ENCODE results near the gene DDAH1. TPM values are rescaled to one million over a fixed set of nuclear protein-coding genes. Genes with fewer than 3 reads are reported as not detected.

The DDAH1 gene
- total and polyA plus RNA-seq, 2 of the 8 experiments (the other 6 are each of a cell fraction or from before 2014, with no cell fraction given): 22.8 to 54.5 TPM

DNA sequence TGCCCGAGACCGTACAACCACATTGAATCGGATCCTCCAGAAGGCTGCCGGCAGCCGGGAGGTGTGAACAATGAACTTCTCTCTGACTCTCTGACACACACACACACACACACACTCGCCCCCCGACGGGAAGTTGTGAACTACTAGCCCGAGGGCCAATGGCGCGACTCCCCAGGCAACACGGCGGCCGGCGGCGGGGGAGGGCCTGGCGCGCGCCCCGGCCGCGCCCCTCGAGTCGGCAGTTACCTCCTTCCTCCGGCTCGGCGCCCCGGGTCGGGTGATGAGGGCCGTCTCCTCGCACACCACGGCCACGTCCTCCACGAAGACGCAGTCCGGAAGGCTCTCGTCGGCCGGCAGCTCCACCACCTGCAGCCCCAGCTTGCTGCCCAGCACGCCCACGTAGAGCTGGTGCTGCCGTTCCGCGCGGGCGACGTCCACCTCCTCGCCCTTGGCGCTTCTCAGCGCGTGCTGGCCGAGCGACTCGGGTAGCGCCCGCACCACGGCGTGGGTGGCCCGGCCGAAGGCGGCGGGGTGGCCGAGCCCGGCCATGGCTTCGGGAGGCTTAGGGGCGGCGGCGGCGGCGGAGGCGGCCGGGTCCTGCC, 361 bp downstream of the DDAH1 start:
- Histone ChIP-seq H2BK5ac (ENCODE audit: low read depth, low read length) (peak overlapping the region; percentile 66; the same call in 1 of the 2 replicates), H2AFZ (ENCODE audit: low read length) (peak overlapping the region; percentile 26; the same call in 1 of the 2 replicates), H3K27me3 (replicated peaks in 1 of 4; ENCODE audit: control insufficient read depth in 3 of 4, extremely low read depth in 1 of 4, insufficient read depth in 3 of 4, low read length in 3 of 4) (peaks cover 0 to 23% (median 16%) of the 10 kb centered on the region in 4 experiments; a peak in 6 of 7 replicates), H3K9ac (replicated peaks in 1 of 4; ENCODE audit: extremely low read depth in 1 of 4, low read depth in 3 of 4, low read length in 3 of 4) (peak overlapping the region; percentile 35 to 59 (median 50); a peak in 6 of 7 replicates), H3K23ac (ENCODE audit: insufficient read length) (no peak overlapping the region), H3K14ac (ENCODE audit: insufficient read length) (no peak overlapping the region), H4K8ac (ENCODE audit: extremely low read depth, insufficient read depth, low read length) (peak overlapping the region; percentile 90), H4K5ac (ENCODE audit: insufficient read length, low read depth, low read length) (peak overlapping the region; percentile 55), H2BK12ac (ENCODE audit: low read depth, low read length) (peak overlapping the region; percentile 96; the same call in 1 of the 2 replicates), H3K36me3 (ENCODE audit: control insufficient read depth in 2 of 4, insufficient read depth in 4 of 4, low read length in 3 of 4) (no peaks in the 10 kb centered on the region), H3K4me3 (ENCODE audit: extremely low read depth in 1 of 4, insufficient read depth in 2 of 4, low read depth in 3 of 4, low read length in 4 of 4) (peak overlapping the region; percentile 62 to 87 (median 62)), H2BK15ac (ENCODE audit: low read length) (peak overlapping the region; percentile 99; the same call in 1 of the 2 replicates), H3K79me1 (ENCODE audit: low read depth, low read length) (no peaks in the 10 kb centered on the region; the same call in 1 of the 2 replicates), H3K79me2 (ENCODE audit: control insufficient read depth in 1 of 2, insufficient read depth in 2 of 2, low read length in 2 of 2) (peaks cover 0 to 16% of the 10 kb centered on the region in 2 experiments; a peak in 2 of 4 replicates), H2AK5ac (ENCODE audit: low read depth, low read length) (no peak overlapping the region), H3K27ac (ENCODE audit: low read depth, low read length) (no peak overlapping the region), H4K91ac (replicated peaks; ENCODE audit: insufficient read length, low read length) (peak overlapping the region; percentile 97), H3K9me3 (ENCODE audit: insufficient read depth in 2 of 2, low read depth in 1 of 2, low read length in 1 of 2) (no peaks in the 10 kb centered on the region), H3K56ac (replicated peaks; ENCODE audit: insufficient read length, low read depth, low read length) (no peak overlapping the region), H3K4me2 (ENCODE audit: insufficient read depth in 1 of 2, low read depth in 2 of 2, low read length in 2 of 2) (peak overlapping the region; percentile 97 to 99), H3K23me2 (ENCODE audit: low read depth, low read length) (peaks cover 13% of the 10 kb centered on the region; the same call in 1 of the 2 replicates), H3K4ac (replicated peaks; ENCODE audit: insufficient read length, low read depth, low read length) (no peak overlapping the region), H3K4me1 (replicated peaks in 1 of 4; ENCODE audit: control insufficient read depth in 3 of 4, insufficient read depth in 4 of 4, low read length in 3 of 4) (peaks cover 0 to 10% (median 3%) of the 10 kb centered on the region in 4 experiments; a peak in 6 of 7 replicates), H4K20me1 (replicated peaks in 1 of 2; ENCODE audit: control insufficient read depth in 1 of 2, insufficient read depth in 2 of 2, low read length in 2 of 2) (peaks cover 1% of the 10 kb centered on the region in 2 experiments), H2BK20ac (ENCODE audit: low read length) (peak overlapping the region; percentile 68; the same call in 1 of the 2 replicates), H3K18ac (ENCODE audit: extremely low read depth, low read length) (peak overlapping the region; percentile 91; the same call in 1 of the 2 replicates), H2BK120ac (replicated peaks; ENCODE audit: low read depth, low read length) (peak overlapping the region; percentile 38)
- POLR2A ChIA-PET (ENCODE audit: partially characterized antibody): interaction anchor here (0.6 to 2.6 kb wide), 4 partner anchors 69 to 1842 kb away, joined by 3 to 14 read pairs (median 4); partner anchors contain the start of gene CCN1
- CTCF ChIA-PET (ENCODE audit: partially characterized antibody): interaction anchor here (0.7 to 4.8 kb wide), 8 partner anchors 10 to 159 kb away, joined by 3 to 16 read pairs (median 3); partner anchors contain the start of gene CCN1
- FAIRE-seq (no peak), DNase-seq (ENCODE audit: low read depth in 1 of 2, low spot score in 2 of 2) (peak; percentile 34 to 83)
- WGBS, 2 experiments (ENCODE audit: extremely low coverage in 1 of 2, insufficient coverage in 1 of 2, insufficient read length in 1 of 2, insufficient replicate concordance in 2 of 2, low coverage in 1 of 2, low lambda C conversion rate in 2 of 2, missing lambda C conversion rate in 1 of 2): 2% methylated on average over 54 of the region's 72 CpGs; no CpG with 5 or more reads in 1 of the 2 experiments
- no peak for TF ChIP-seq SP4 (IDR thresholded peaks at IDR 0.05; ENCODE audit: low read length)
- TF ChIP-seq YY1 (IDR thresholded peaks at IDR 0.05; ENCODE audit: low read depth, low read length): peak; percentile 43; the same call in 1 of the 2 replicates
